Activated naive CD4-positive, alpha-beta T cell treated with anti-CD3 and anti-CD28 coated beads, Interleukin-2, amount 50 U/mL, for 72 hours (primary cell): ENCODE results near the gene TIGAR. TPM values are rescaled to one million over a fixed set of nuclear protein-coding genes. Genes with fewer than 3 reads are reported as not detected.
A peak's percentile ranks its signal among the peaks of the same experiment; 100 is the strongest.

Experiments used
- ATAC-seq, 2 donors: fragments of 150-1000 bp; cut with Tn5 transposase; 2 replicates each; pipeline ENCODE4 v1.10.0; 2021; ENCODE audit warnings: mild to moderate bottlenecking in 2 of 2, moderate library complexity in 2 of 2
- DNase-seq, 2 donors: peaks; one replicate each; pipeline ENCODE4 v3.0.0; 2021 to 2022; ENCODE audit warnings: low spot score in 2 of 2
- H3K27ac Mint-ChIP-seq, 2 donors: one replicate each; pipeline ENCODE4 v1.8.0; 2022; ENCODE audit warnings: mild to moderate bottlenecking in 2 of 2, mixed read lengths in 2 of 2
- H3K36me3 Mint-ChIP-seq, 2 donors: one replicate each; pipeline ENCODE4 v1.8.0; 2022; ENCODE audit warnings: mixed read lengths in 2 of 2
- H3K9me3 Mint-ChIP-seq, 2 donors: one replicate each; pipeline ENCODE4 v1.8.0; 2022; ENCODE audit warnings: mixed read lengths in 2 of 2
- total RNA-seq, 2 donors: library from RNA; stranded (reverse); gene quantifications; one replicate each; pipeline ENCODE4 v1.2.3, GENCODE V29; 2022

The TIGAR gene, protein sequence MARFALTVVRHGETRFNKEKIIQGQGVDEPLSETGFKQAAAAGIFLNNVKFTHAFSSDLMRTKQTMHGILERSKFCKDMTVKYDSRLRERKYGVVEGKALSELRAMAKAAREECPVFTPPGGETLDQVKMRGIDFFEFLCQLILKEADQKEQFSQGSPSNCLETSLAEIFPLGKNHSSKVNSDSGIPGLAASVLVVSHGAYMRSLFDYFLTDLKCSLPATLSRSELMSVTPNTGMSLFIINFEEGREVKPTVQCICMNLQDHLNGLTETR
- 10 to 100 TPM in 1 of 2 donors, 1 to 10 TPM in 1; 3.8 to 17.0 TPM for total RNA-seq

DNA sequence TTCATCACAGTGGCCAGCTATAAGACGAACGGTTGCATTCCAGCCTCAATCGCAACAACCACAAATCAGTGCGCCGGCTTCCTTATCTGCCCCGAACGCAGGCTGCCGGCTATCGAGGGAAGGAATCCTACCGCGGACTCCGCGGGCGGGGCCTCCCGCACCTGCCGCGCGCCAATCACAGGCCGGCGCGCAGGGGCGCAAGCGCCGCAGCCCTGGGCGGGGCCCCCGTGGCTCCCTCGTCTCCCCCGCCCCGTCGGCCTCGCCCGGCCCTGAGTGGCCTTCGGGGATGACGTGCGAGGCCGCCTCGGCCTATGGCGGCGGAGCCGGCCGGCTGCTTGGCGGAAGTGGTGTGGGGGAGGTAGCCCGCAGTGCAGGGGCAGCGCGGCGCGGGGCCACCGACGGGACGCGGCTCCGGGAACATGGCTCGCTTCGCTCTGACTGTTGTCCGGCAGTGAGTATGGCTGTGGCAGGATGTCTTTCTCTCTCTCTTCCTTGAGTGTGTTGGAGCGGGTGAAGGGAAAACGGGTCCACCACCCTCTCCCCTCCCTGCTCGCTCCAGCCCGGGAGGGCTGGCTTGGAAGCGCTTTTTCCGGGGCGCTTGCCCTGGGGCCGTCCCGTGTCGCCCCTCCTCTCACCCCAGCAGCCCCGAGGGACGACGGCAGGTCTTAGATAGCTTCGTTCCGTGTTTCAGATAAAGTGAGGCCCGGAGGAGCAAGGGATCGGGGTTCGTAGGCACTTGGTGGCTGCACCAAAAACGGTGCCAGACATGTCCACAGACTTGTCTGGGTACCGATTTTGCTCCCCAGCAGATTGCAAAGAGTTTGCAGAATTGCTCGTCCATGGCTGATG is at the start of gene TIGAR:
Gene TIGAR, plus strand, starts transcription at position 361 of the 849 bp plus-strand sequence. Its CDS starts 59 bp downstream, at position 420.
- Mint-ChIP-seq H3K36me3 (peaks cover 9 to 19% of the 10 kb centered on the region in 2 donors), H3K27ac (peak within 1 kb of the TSS; percentile 81 to 99), H3K9me3 (no peaks in the 10 kb centered on the region)
- DNase-seq = peak; percentile 95 to 97
- peak; percentile 98 to 99 for ATAC-seq

DNA sequence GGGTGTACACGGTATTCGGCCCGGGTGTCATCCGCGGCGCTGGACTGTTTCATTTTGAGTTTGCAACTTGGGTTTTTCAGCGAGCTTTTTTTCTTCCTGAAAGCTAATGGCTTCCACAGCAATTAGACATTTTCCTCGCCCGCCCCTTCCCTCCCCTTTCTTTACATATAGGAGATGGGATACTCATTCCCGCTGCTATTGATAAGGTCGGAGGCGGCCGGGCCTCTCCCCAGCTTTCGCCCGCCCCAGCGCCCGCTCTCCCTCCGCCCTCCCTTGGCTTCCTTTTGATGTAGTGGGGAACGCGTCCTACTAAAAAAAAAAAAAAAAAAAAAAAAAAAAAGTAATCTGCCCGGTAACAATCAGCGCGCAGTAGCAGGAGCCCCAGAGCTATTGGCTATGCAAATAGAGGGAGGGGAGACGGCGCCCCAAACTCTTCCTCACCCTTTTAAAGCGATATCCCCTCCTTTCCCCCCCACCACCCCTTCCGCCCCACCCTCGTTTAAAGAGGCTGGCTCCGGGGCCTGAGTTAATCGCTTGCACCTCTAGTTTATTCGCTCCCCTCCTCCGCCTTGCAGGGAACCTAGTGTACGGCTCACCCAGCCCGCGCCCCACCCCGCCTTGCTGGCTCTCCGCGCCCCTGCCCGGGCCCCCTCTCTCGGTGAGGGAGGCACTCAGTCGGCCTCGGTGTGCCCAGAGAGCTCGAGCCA is 49.1 kb upstream of the TIGAR start:
- H3K27ac Mint-ChIP-seq = peak overlapping the region; percentile 95 to 99
- ATAC-seq = peak; percentile 45 to 72
- H3K9me3 Mint-ChIP-seq = no peaks in the 10 kb centered on the region
- H3K36me3 Mint-ChIP-seq = peaks cover 35 to 36% of the 10 kb centered on the region in 2 donors
- peak; percentile 78 to 86 for DNase-seq

- peak; percentile 70 to 86 for DNase-seq
- H3K36me3 Mint-ChIP-seq = peaks cover 41 to 44% of the 10 kb centered on the region in 2 donors
- ATAC-seq = peak; percentile 25 to 38
- H3K9me3 Mint-ChIP-seq = no peaks in the 10 kb centered on the region
- peak overlapping the region; percentile 95 to 96 for H3K27ac Mint-ChIP-seq
Observed at GRCh38 chr12:4272424-4273272, 48.4 kb upstream of the TIGAR start.

DNA sequence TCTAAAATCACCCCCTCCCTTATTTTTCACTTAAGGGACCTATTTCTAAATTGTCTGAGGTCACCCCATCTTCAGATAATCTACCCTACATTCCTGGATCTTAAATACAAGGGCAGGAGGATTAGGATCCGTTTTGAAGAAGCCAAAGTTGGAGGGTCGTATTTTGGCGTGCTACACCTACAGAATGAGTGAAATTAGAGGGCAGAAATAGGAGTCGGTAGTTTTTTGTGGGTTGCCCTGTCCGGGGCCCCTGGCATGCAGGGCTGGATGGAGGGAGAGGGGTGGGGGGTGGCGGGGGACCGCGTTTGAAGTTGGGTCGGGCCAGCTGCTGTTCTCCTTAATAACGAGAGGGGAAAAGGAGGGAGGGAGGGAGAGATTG is 47.8 kb upstream of the TIGAR start:
- ATAC-seq = no peak
- peak overlapping the region; percentile 95 to 96 for H3K27ac Mint-ChIP-seq
- no peaks in the 10 kb centered on the region for H3K9me3 Mint-ChIP-seq

GRCh38 chr12:4273652-4274395 is 47.2 kb upstream of the TIGAR start, which contains the start of gene CCND2:
TSS of gene CCND2 (plus strand) at chr12:4273762. CDS start at chr12:4274041, 279 bp downstream.
- peak; percentile 22 to 28 for ATAC-seq

More for the DNA sequence above, 47.8 kb upstream of the TIGAR start:
- no peak for DNase-seq
- peaks cover 47 to 50% of the 10 kb centered on the region in 2 donors for H3K36me3 Mint-ChIP-seq

GRCh38 chr12:4274396-4275015 is 46.5 kb upstream of the TIGAR start:
- DNase-seq = no peak
- Mint-ChIP-seq H3K36me3 (peaks cover 58 to 59% of the 10 kb centered on the region in 2 donors), H3K27ac (peak overlapping the region; percentile 95 to 98), H3K9me3 (no peaks in the 10 kb centered on the region)
- no peak for ATAC-seq

More at GRCh38 chr12:4273652-4274395, 47.2 kb upstream of the TIGAR start, which contains the start of gene CCND2:
- H3K9me3 Mint-ChIP-seq = no peaks in the 10 kb centered on the region
- peak; percentile 68 to 79 for DNase-seq
- peaks cover 53 to 55% of the 10 kb centered on the region in 2 donors for H3K36me3 Mint-ChIP-seq
- H3K27ac Mint-ChIP-seq = peak within 1 kb of the TSS; percentile 95 to 98

DNA sequence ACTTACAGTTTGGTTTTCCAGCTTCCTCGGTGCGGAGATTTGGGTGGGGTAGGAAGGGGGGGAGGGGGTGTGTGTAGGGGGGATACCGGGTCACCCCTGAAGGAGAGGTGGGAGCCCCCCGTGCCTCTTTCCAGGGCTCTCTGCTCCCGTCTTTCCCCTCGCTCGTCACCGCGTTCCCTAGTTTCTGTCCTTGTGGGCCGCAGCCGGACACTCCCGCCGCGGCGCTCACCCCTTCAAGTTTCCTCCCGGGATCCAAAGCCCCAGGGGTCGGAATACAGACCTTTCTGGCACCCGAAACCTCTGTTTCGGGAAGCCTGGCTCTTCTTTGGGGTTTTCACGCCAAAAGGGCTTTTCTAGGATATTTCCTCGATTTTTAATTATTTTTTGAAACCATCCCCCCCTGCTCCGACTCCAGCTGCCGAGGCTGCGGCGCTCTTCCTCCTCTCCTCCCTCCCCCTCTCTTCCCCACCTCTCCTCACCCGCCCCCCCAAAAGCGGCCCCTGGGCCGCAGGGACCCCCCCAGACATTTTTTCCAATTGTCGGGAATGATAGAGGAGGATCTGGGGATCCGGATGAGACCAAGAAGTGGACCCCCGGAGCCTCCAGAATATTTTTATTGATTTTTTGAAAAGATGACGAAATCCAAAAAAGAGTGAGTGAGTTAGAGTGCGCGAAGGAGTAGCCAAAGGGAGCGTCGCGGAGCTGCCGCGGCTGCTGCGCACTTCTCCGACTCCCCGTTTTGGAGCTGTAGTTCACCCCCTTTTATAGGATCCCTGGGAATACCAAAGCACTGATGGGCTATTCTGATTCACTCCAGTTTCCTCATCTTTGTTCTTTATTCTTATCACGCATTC is 45.8 kb upstream of the TIGAR start:
- ATAC-seq = no peak
- peaks cover 61% of the 10 kb centered on the region in 2 donors for H3K36me3 Mint-ChIP-seq
- H3K9me3 Mint-ChIP-seq = no peaks in the 10 kb centered on the region
- H3K27ac Mint-ChIP-seq = peak overlapping the region; percentile 95 to 98
- no peak for DNase-seq

DNA sequence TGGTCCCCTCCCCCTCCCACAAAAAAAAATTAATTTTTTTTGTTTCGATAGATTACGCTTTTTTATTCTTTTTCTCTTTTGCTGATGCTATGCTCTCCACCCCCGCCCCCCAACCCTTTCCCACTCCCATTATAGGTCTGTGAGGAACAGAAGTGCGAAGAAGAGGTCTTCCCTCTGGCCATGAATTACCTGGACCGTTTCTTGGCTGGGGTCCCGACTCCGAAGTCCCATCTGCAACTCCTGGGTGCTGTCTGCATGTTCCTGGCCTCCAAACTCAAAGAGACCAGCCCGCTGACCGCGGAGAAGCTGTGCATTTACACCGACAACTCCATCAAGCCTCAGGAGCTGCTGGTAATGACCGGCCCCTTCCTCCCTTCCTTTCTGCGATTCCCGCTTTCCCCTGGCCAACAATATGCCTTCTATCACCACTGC is 45.1 kb upstream of the TIGAR start:
- no peak for DNase-seq
- Mint-ChIP-seq H3K9me3 (no peaks in the 10 kb centered on the region), H3K27ac (peak overlapping the region; percentile 95 to 98), H3K36me3 (peaks cover 63 to 68% of the 10 kb centered on the region in 2 donors)
- ATAC-seq = no peak

DNA sequence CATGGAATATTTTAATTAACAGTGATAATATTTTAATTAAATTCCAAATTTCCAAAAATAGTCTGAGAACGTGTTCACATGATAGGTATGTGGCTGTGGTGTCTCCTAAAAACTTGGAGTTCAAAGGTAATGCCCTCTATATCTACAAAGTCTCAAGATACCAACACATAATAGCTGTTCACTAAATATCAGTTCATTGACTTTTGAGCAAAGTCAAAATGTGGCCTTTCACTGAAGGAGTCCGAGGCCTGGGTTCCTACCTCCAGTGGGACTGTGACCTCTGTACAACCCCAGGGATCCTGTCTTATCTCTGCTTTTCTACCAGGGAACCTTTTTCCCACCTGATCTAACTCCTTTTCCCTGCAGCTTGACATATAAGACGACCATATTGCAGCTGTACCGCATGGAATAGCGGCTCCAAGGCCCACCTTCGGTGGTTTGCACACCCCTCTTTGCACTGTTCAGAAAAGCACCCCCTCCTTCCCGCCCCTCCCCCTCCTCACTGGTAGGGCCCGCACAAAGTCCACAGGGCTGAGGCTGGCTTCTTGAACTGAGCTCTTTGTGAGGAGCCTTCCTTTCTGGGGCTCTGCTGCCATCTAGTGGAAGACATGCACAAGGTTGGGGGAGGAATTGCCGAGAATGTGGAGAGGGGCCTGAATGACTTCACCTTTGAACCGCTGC is 44.3 kb upstream of the TIGAR start:
- Mint-ChIP-seq H3K36me3 (peaks cover 67 to 69% of the 10 kb centered on the region in 2 donors), H3K27ac (peak overlapping the region; percentile 95 to 98), H3K9me3 (no peaks in the 10 kb centered on the region)
- DNase-seq (peak; percentile 84 to 85), ATAC-seq (peak; percentile 41 to 47)

DNA sequence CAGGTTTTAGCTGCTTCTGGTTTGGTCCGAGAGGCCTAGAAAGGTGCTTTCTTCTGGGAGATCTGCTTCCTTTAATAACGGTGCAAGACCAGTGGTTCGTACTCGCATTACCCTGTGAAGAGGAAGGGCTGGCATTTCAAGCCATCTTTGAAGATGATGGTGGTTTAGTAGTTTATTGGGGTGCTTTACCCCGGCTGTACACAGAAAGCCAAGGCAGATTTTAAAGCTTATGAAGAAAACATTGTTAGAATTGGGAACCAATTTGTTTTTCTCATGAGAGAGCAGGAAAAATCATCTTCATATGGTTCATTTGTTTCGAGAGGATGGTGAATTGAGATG is 43.8 kb upstream of the TIGAR start:
- ATAC-seq (no peak), DNase-seq (no peak)
- H3K9me3 Mint-ChIP-seq = no peaks in the 10 kb centered on the region
- peaks cover 69 to 70% of the 10 kb centered on the region in 2 donors for H3K36me3 Mint-ChIP-seq
- H3K27ac Mint-ChIP-seq = peak overlapping the region; percentile 95 to 98

- peaks cover 69 to 77% of the 10 kb centered on the region in 2 donors for H3K36me3 Mint-ChIP-seq
- no peak for ATAC-seq
- H3K27ac Mint-ChIP-seq = peak overlapping the region; percentile 88 to 95
- no peak for DNase-seq
- no peaks in the 10 kb centered on the region for H3K9me3 Mint-ChIP-seq
Observed at GRCh38 chr12:4277857-4278256, 43.2 kb upstream of the TIGAR start.

DNA sequence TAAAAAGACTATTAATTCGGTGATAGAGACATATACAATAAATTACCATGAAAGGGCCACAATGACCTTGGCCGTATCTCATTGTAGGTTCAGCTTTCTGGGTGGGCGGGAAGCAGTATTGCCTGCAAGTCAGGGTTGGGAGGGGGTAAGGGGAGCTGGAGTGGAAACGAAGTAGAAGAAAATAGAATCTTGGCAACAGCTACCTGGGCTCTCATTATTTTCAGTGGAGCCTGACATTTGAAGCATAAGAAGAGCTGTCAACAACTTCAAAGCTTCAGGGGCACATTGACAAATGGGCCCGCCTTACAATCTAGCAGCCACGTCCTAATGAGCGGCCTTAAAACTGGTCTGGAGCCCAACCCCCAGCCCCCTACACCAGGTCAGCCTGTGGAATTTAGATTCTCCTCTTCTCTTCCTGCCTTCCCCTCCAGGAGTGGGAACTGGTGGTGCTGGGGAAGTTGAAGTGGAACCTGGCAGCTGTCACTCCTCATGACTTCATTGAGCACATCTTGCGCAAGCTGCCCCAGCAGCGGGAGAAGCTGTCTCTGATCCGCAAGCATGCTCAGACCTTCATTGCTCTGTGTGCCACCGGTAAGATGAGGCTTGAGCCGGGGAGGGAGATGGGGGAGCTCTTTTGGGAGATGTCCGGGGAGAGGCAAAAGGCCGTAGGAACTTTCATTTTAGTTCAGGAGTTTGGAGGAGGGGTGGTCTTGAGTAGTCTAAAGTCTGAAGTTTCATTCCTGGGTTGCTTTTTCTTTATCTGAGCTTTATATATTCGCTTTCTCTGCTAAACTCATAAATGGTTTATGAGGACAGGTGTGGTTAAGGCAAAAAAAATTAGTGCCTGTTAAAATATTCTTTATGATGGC is 42.5 kb upstream of the TIGAR start:
- H3K36me3 Mint-ChIP-seq = peaks cover 65 to 74% of the 10 kb centered on the region in 2 donors
- DNase-seq (no peak), ATAC-seq (no peak)
- no peaks in the 10 kb centered on the region for H3K9me3 Mint-ChIP-seq
- peak overlapping the region; percentile 88 to 95 for H3K27ac Mint-ChIP-seq

DNA sequence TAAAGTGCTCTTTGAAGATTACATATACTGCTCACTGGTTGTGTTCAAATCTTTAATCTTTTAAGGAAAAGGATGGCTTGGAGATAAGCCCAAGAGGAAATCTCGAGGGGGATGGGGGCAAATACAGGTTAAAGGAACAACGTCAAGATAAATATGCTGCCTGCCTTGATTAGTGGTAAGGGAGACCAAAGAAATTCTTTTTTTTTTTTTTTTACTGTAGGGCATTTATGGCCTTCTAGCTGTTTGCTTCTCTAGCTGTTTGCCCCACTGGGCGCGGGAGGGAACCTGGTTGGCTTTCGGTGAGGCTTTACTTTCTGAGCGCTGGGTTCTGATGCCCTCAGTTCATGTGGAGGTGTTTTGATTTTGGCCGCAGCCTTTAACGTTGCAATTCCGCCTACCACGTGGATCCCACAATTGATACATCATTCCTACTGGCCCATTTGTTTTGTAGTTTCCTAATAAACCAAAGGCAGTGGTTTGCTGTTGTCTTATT is 41.8 kb upstream of the TIGAR start:
- DNase-seq (no peak), ATAC-seq (no peak)
- peak overlapping the region in 1 of 2 donors; percentile 81 for H3K27ac Mint-ChIP-seq
- H3K9me3 Mint-ChIP-seq = no peaks in the 10 kb centered on the region
- H3K36me3 Mint-ChIP-seq = peaks cover 66 to 80% of the 10 kb centered on the region in 2 donors
